Natural killer cell (primary cell): ENCODE data around the gene CRAMP1. TPM values are rescaled to one million over a fixed set of nuclear protein-coding genes. Genes with fewer than 3 reads are reported as not detected.
"Not testable (repeated sequence)": the region's sequence is repeated elsewhere in the genome, so short reads cannot be mapped to it uniquely, and the experiment has no call there.

Experiments used
- ATAC-seq, 3 donors: fragments of 150-1000 bp in 2 of 3; fragments of 200-7000 bp in 1 of 3; cut with Tn5 transposase; 1 replicate in 1 of 3; 2 replicates in 2 of 3; pipeline ENCODE4 v1.10.0; 2021; ENCODE audit warnings: mild to moderate bottlenecking in 2 of 3, moderate library complexity in 2 of 3
- DNase-seq, 2 donors: peaks; one replicate each; pipeline versions ENCODE4 v3.0.0 to v3.0.0-alpha.2; 2013 to 2021; ENCODE audit warnings: mixed read lengths in 1 of 2
- H3K27ac ChIP-seq: one replicate; pipeline ENCODE4 v1.5.1; 2013; ENCODE audit warnings: mild to moderate bottlenecking, low read length
- H3K27me3 ChIP-seq: one replicate; pipeline ENCODE4 v1.6.1; 2013; ENCODE audit warnings: low read length; ENCODE audit not compliant: control insufficient read depth, insufficient read depth
- H3K36me3 ChIP-seq: one replicate; pipeline ENCODE4 v1.6.1; 2013; ENCODE audit warnings: low read length; ENCODE audit not compliant: control insufficient read depth, insufficient read depth
- H3K4me1 ChIP-seq: one replicate; pipeline ENCODE4 v1.6.1; 2013; ENCODE audit warnings: low read length; ENCODE audit not compliant: control insufficient read depth, insufficient read depth
- H3K4me3 ChIP-seq: one replicate; pipeline ENCODE4 v1.5.1; 2013; ENCODE audit warnings: low read length
- H3K9me3 ChIP-seq: one replicate; pipeline ENCODE4 v1.6.1; 2013; ENCODE audit warnings: low read length; ENCODE audit not compliant: control insufficient read depth, insufficient read depth
- H3K27ac Mint-ChIP-seq, 2 donors: one replicate each; pipeline ENCODE4 v1.8.0; 2022; ENCODE audit warnings: mild to moderate bottlenecking in 2 of 2, mixed read lengths in 2 of 2, moderate library complexity in 1 of 2
- H3K27me3 Mint-ChIP-seq, 2 donors: one replicate each; pipeline ENCODE4 v1.8.0; 2022; ENCODE audit warnings: low read depth in 2 of 2, mixed read lengths in 2 of 2
- H3K36me3 Mint-ChIP-seq: one replicate; pipeline ENCODE4 v1.8.0; 2022; ENCODE audit warnings: mixed read lengths
- H3K4me1 Mint-ChIP-seq, 2 donors: one replicate each; pipeline ENCODE4 v1.8.0; 2022; ENCODE audit warnings: mixed read lengths in 2 of 2
- H3K4me3 Mint-ChIP-seq: one replicate; pipeline ENCODE4 v1.8.0; 2022; ENCODE audit warnings: mild to moderate bottlenecking, moderate library complexity, mixed read lengths
- H3K9me3 Mint-ChIP-seq, 2 donors: one replicate each; pipeline ENCODE4 v1.8.0; 2022; ENCODE audit warnings: mixed read lengths in 2 of 2
- CTCF ChIP-seq: fragments of 200-600 bp; IDR thresholded peaks from one replicate; pipeline ENCODE4 v1.8.0; 2022; ENCODE audit warnings: antibody characterized with exemption
- WGBS: methylation state at CpG from one replicate; pipeline ENCODE4 v1.1.7; 2013; ENCODE audit warnings: missing lambda C conversion rate; ENCODE audit not compliant: insufficient coverage; 5-methylcytosine and 5-hydroxymethylcytosine counted together
- intact Hi-C: fragments of 100-400 bp; cut with micrococcal nuclease; formaldehyde crosslinking; loops from one replicate; pipeline ENCODE4 v1.14.2; 2022
- total RNA-seq, 4 donors: library from RNA; stranded (reverse); fragments of 120-200 nt in 1 of 4; gene quantifications; one replicate each; pipeline versions ENCODE4 v1.2.3 to v1.2.4, GENCODE V29; 2013 to 2022

CRAMP1 gene
- total RNA-seq, 3 donors from 2014 or later (not counting 1 experiment from before 2014, with no cell fraction given): 47.8 to 49.8 (median 49.6) TPM

DNA sequence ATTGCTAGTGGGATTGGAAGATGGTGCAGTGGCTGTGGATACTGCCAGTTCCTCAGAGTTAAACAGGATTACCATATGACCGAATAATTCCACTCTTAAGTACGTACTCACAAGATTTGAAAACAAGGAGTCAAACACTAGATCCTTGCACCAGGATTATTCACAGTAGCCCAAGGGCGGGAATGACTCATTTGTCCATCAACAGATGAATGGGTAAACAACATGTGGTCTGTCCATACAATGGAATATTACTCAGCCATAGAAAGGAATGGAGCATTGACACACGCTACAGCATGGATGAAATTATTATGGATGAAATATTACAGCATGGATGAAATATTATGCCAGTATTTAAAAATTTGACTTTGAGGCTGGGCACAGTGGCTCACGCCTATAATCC, 84.7 kb downstream of the CRAMP1 start:
- Mint-ChIP-seq H3K27ac (no peak overlapping the region), H3K27me3 (no peaks in the 10 kb centered on the region), H3K4me3 (no peak overlapping the region), H3K4me1 (no peaks in the 10 kb centered on the region), H3K9me3 (no peaks in the 10 kb centered on the region), H3K36me3 (peaks cover 9% of the 10 kb centered on the region)
- ATAC-seq (no peak), DNase-seq (no peak)
- no peak overlapping the region for H3K4me3 ChIP-seq
- 98% methylated on average over 5 of the region's 5 CpGs for WGBS
- H3K27ac ChIP-seq: no peak overlapping the region
- no peaks in the 10 kb centered on the region for H3K4me1 ChIP-seq
- H3K27me3 ChIP-seq: no peaks in the 10 kb centered on the region
- no peak for TF ChIP-seq CTCF
- no peaks in the 10 kb centered on the region for H3K9me3 ChIP-seq
- intact Hi-C loops: no loop called here
- H3K36me3 ChIP-seq: peaks cover 50% of the 10 kb centered on the region

- no peak for ATAC-seq
Measured at GRCh38 chr16:1698680-1699079, 86.5 kb downstream of the CRAMP1 start.

GRCh38 chr16:1700246-1700645, 88.1 kb downstream of the CRAMP1 start:
- no peaks in the 10 kb centered on the region for H3K36me3 Mint-ChIP-seq
- intact Hi-C loops: loop anchor here (10.0 kb wide), 1 partner anchor 345 kb away; the partner anchor contains the start of genes GNPTG and TSR3
- no peak overlapping the region for H3K4me3 Mint-ChIP-seq
- ATAC-seq (no peak), DNase-seq (no peak)
- WGBS: 97% methylated on average over 3 of the region's 3 CpGs
- peaks cover 0 to under 1% of the 10 kb centered on the region in 2 donors for H3K4me1 Mint-ChIP-seq
- TF ChIP-seq CTCF: no peak
- H3K9me3 ChIP-seq: no peaks in the 10 kb centered on the region
- no peak overlapping the region for H3K27ac Mint-ChIP-seq
- H3K9me3 Mint-ChIP-seq: no peaks in the 10 kb centered on the region
- H3K4me1 ChIP-seq: peaks cover 7% of the 10 kb centered on the region
- no peaks in the 10 kb centered on the region for H3K27me3 ChIP-seq
- H3K27me3 Mint-ChIP-seq: no peaks in the 10 kb centered on the region
- no peak overlapping the region for H3K27ac ChIP-seq
- H3K4me3 ChIP-seq: no peak overlapping the region
- H3K36me3 ChIP-seq: peaks cover 24% of the 10 kb centered on the region

More at GRCh38 chr16:1698680-1699079, 86.5 kb downstream of the CRAMP1 start:
- DNase-seq: no peak
- H3K27me3 Mint-ChIP-seq: no peaks in the 10 kb centered on the region
- no peak for TF ChIP-seq CTCF
- intact Hi-C loops: no loop called here
- peaks cover 3% of the 10 kb centered on the region for H3K36me3 Mint-ChIP-seq
- WGBS: 98% methylated on average over 10 of the region's 10 CpGs
- no peak overlapping the region for H3K4me3 ChIP-seq
- no peaks in the 10 kb centered on the region for H3K4me1 Mint-ChIP-seq
- no peak overlapping the region for H3K27ac ChIP-seq
- no peaks in the 10 kb centered on the region for H3K27me3 ChIP-seq
- H3K36me3 ChIP-seq: peaks cover 33% of the 10 kb centered on the region
- no peak overlapping the region for H3K27ac Mint-ChIP-seq
- H3K4me3 Mint-ChIP-seq: no peak overlapping the region
- no peaks in the 10 kb centered on the region for H3K4me1 ChIP-seq
- H3K9me3 Mint-ChIP-seq: no peaks in the 10 kb centered on the region
- H3K9me3 ChIP-seq: no peaks in the 10 kb centered on the region

DNA sequence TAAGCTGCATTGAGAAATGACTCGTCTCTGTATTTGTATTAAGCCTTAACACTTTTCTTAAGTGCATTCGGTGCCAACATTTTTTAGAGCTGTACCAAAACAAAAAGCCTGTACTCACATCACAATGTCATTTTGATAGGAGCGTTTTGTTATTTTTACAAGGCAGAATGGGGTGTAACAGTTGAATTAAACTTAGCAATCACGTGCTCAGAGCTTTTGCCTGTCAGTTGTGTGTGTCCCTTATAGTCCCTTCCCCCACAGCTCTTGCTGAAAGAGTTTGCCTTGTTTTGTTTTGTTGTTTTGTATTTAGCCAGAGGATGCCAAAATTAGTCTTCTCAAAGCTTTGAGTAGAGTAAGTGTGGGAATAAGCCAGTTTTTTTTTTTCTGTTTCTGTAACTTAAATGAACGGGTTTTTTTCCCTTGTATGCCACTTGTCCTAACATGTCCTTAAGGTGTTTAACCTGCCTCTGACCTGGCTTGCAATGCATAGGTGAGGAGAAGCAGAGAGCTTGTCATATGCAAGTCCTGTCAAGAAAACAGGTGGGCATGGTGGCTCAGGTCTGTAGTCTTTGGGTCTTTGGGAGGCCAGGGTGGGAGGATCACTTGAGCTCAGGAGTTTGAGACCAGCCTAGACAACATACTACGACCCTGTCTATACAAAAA, 89.2 kb downstream of the CRAMP1 start:
- WGBS: 88% methylated on average over 4 of the region's 6 CpGs
- H3K27ac ChIP-seq: no peak overlapping the region
- no peak for DNase-seq
- no peak overlapping the region for H3K4me3 Mint-ChIP-seq
- H3K27me3 Mint-ChIP-seq: peaks cover 0 to 3% of the 10 kb centered on the region in 2 donors
- no peak overlapping the region for H3K4me3 ChIP-seq
- H3K27ac Mint-ChIP-seq: no peak overlapping the region
- ATAC-seq: no peak
- H3K36me3 Mint-ChIP-seq: no peaks in the 10 kb centered on the region
- no peaks in the 10 kb centered on the region for H3K9me3 ChIP-seq
- peaks cover 24% of the 10 kb centered on the region for H3K36me3 ChIP-seq
- intact Hi-C loops: loop anchor here (10.0 kb wide), 1 partner anchor 347 kb away; the partner anchor contains the start of genes GNPTG and TSR3
- no peaks in the 10 kb centered on the region for H3K9me3 Mint-ChIP-seq
- H3K27me3 ChIP-seq: no peaks in the 10 kb centered on the region
- H3K4me1 ChIP-seq: peaks cover 8% of the 10 kb centered on the region
- TF ChIP-seq CTCF: no peak
- H3K4me1 Mint-ChIP-seq: peaks cover 0 to 6% of the 10 kb centered on the region in 2 donors

DNA sequence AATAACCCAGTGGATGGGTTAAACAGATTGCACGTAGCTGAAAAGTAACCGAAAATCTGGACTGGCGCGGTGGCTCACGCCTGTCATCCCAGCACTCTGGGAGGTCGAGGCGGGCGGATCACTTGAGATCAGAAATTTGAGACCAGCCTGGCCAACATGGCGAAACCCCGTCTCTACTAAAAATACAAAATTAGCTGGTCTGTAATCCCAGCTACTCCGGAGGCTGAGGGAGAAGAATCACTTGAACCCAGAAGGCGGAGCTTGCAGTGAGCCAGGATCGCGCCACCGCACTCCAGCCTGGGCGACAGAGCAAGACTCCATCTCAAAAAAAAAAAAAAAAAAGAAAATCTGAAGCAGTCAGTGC, 93.1 kb downstream of the CRAMP1 start:
- not testable (repeated sequence) for H3K27me3 Mint-ChIP-seq, DNase-seq, H3K9me3 ChIP-seq, H3K36me3 ChIP-seq, H3K36me3 Mint-ChIP-seq, H3K27me3 ChIP-seq, H3K9me3 Mint-ChIP-seq
- Mint-ChIP-seq H3K4me1 (peaks cover 22 to 33% of the 10 kb centered on the region in 2 donors), H3K4me3 (peak overlapping the region; percentile 100), H3K27ac (peak overlapping the region; percentile 98 to 99)
- peak; percentile 13 to 17 (median 15) for ATAC-seq
- H3K27ac ChIP-seq: peak overlapping the region; percentile 73
- intact Hi-C loops: loop anchor here (5.0 to 10.0 kb wide), 2 partner anchors 93 to 351 kb away; partner anchors contain the start of genes CRAMP1, GNPTG, IFT140 and TSR3
- peak overlapping the region; percentile 76 for H3K4me3 ChIP-seq
- H3K4me1 ChIP-seq: peaks cover 39% of the 10 kb centered on the region
- under 1% methylated on average over 16 of the region's 16 CpGs for WGBS
